GM19043 (cell line): ENCODE results near the gene IFT122.
A peak's percentile ranks its signal among the peaks of the same experiment; 100 is the strongest.
"Not testable (repeated sequence)": the region's sequence is repeated elsewhere in the genome, so short reads cannot be mapped to it uniquely, and the experiment has no call there.

ENCODE experiments used
- ATAC-seq: cut with Tn5 transposase; IDR thresholded peaks from one replicate; pipeline ENCODE4 v1.9.1; 2021; ENCODE audit warnings: low read depth; ENCODE audit not compliant: unreplicated experiment

IFT122 gene

DNA sequence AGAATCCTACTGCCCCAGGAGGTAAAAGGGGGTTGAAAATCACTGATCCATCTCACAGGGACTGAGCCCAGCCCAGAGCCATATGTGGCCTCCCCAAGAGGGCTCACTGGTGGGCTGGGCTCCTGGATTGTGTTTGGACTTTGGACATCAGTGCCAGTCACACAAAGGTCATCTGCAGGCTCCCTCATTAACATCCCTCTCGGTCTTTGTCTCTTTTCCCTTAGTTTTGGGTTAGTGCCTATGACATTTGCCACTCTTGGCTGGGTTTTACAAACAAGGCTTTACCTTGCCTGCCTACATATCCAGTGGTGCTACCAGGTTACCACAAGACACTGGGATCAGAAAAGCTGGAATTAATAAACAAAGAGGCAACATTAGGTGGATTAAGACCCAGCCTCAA, 27.9 kb downstream of the IFT122 start:
- no peak for ATAC-seq

DNA sequence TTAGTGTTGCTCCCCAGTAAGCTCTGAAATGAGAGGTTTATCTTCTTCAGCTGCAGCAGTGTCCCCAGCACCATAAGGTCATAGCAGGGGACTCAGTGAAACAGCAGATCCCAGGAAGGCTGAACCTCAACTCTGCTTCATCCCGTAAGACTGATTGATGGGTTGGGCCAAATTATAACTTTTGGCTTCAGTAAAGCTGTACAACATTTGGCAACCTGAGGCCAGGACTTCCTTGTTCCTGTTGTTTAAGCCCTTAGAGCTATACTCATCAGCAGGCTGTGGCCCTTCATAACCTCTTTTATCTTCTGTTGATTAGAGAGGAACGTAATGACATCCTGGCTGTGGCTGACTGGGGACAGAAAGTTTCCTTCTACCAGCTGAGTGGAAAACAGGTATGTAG, 29.0 kb downstream of the IFT122 start:
- ATAC-seq: no peak

DNA sequence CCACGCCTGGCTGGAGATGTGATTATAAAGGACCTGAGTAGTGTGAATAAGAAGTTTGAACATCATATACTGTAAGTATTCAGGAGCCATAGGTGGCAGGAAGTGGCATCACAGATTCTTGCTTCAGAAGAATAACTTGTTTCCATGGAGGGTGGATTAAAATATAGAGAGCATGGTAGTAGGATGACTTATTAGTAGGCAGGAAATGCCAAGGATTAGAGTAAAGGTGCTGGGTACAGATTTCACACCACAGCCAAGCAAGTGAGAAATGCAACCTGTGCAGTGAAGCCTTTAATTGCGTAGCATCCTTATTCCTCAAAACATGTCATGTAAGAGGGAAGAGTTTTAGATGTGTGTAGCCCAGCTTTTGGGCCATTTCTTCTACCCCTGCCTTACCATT, 30.8 kb downstream of the IFT122 start:
- ATAC-seq: no peak

- no peak for ATAC-seq
Observed at GRCh38 chr3:129473067-129473768, 33.2 kb downstream of the IFT122 start.

GRCh38 chr3:129473769-129474152, 33.7 kb downstream of the IFT122 start:
- ATAC-seq: no peak

- no peak for ATAC-seq
Observed at GRCh38 chr3:129474984-129475804, 35.2 kb downstream of the IFT122 start.

GRCh38 chr3:129475863-129476262, 35.8 kb downstream of the IFT122 start:
- no peak for ATAC-seq

DNA sequence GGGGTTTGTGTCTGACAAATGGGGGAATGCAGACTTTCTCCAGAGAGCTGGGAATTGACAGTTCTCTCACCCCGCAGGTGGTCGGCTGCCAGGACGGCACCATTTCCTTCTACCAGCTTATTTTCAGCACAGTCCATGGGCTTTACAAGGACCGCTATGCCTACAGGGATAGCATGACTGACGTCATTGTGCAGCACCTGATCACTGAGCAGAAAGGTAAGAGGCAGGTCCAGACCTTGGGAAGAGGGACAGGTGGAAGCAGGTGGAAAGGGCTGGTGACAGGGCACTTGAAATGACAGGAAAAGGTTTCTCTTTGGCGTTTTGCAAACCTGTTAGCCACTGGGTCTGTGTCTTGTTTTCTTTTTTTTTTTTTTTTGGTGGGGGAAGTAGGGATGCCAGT, 36.6 kb downstream of the IFT122 start:
- ATAC-seq: no peak

GRCh38 chr3:129481225-129481765, 41.3 kb downstream of the IFT122 start:
- ATAC-seq: not testable (repeated sequence)

DNA sequence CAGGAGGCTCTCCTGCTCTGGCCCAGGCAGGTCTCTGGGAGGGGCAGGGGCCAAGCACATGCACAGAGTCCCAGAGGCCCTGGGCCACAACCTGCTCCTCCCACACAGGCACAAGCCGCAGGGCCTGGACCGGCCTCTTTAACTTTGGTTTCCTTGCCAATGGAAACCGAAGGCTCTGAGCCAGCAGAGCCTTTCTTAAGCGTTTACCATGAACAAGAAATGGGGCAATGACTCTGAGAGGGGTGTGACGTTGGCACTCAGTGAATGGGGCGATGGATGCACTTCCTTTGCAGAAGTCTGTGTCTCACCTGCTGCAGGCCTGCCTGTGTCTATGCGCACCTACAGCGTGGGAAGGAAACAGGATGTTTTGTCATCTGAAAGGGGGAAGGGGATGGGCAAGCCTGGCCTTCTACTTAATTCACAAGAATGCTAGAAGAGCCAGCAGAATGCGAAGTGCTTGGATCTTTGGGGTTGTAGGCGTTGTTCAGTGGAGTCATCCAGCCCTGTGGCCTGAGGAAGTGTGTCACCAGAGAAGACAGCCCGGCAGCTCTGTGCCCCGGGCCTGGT, 41.8 kb downstream of the IFT122 start:
- ATAC-seq: no peak

DNA sequence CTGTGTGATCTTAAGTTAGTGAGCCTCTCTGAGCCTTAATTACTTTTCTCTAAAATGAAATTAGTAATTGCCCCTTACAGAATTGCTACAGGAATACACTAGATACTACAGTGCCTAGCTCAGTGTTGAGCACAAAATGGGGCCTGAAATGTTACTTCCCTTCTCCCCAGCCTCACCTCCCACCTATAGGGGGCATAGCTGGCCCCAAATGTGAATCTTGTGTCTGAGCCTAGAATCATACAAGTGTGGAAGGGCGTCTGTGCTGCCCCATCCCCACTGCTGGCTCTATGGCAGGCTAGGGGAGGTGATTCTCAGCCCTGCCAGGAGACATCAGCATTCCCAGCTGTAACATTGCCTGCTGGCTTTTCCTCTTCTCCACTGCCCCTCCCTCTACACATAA, 42.7 kb downstream of the IFT122 start:
- ATAC-seq: no peak

- ATAC-seq: no peak
Observed at GRCh38 chr3:129483870-129484269, 43.8 kb downstream of the IFT122 start.

DNA sequence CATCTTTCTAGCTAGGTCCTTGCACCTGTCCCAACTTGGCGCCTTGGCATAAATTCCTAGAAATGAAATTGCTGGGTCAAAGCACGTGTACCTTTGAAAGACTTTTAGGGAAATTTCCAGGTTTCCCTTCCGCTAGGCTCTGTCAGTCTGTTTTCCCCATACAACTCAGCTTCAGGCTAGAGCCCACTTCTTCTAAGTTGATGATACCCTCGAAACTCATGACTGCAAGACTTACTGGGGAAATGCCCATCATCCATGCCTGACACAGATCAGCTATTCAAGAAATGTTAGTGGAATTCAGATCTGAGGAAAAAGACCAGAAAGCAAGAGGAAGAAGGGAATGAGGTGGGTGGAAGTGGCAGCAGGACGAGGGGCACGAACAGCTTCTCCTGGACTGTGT, 45.1 kb downstream of the IFT122 start:
- ATAC-seq: not testable (repeated sequence)

- ATAC-seq: no peak
Observed at GRCh38 chr3:129485721-129486663, 46.0 kb downstream of the IFT122 start.

DNA sequence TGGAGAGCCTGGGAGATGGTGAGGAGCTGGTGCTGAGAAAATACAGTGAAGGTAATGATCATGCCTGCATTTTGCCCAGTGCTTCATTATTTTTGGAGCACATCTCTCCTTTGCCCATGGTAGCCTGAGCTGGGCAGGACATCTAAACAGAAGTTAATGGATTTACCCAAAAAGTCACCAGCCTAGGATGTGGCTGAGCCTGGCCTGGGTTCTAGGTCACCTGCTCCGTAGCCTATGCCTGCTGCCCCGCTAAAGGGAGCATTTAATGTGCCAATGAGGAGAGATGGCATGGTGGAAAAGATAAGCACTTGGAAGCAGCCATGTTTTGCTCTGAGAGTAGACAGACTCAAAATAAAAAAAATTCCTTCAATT, 46.6 kb downstream of the IFT122 start:
- ATAC-seq: no peak

- no peak for ATAC-seq
Observed at GRCh38 chr3:129487183-129487867, 47.3 kb downstream of the IFT122 start.

DNA sequence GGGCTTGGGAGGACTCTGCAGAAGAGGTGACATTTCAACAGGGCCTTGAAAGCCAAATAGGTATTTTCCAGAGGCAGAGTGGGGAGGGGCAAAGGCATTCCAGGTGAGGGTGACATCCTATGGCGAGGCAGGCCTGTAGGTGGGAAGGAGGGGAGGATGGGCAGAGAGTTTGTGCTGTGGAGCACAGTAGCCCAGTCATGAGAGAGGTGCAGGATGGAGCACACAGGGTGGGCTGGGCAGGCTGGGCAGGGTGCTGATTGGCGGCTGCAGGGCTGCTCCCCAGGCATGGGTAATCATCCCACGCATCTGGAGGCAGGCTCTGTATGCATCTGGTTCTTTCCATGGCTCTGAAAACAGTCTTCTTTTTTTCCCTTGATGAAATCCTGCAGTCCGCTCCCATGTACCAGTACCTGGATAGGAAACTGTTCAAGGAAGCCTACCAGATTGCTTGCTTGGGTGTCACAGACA, 47.9 kb downstream of the IFT122 start:
- not testable (repeated sequence) for ATAC-seq

- not testable (repeated sequence) for ATAC-seq
Observed at GRCh38 chr3:129489258-129489657, 49.2 kb downstream of the IFT122 start.

- peak; percentile 74 for ATAC-seq
Observed at GRCh38 chr3:129490273-129490675, 50.2 kb downstream of the IFT122 start.

DNA sequence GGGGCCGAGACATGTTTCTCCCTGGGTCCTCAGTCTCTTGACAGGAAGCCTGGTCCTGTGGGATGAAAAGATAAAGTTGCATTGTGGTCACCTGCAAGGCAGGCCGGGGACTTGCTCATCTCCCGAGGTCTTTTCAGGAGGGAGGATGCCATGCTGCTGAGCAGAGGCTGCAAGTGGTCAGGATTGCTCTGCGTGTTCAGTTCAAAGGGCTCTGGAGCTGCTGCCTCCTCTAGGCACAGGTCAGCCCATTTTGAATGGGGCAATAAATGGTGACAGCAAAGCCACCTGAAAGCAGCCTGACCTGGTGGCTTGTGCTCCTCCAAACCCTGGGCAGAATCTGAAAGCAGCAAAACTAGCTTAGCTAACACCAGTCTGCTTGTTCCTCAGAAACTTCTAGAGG, 51.1 kb downstream of the IFT122 start:
- ATAC-seq: not testable (repeated sequence)
